OCI-LY7 (cell line): Measurements from ENCODE around the gene GPALPP1. TPM values are rescaled to one million over a fixed set of nuclear protein-coding genes. Genes with fewer than 3 reads are reported as not detected.
"Not testable (repeated sequence)": the region's sequence is repeated elsewhere in the genome, so short reads cannot be mapped to it uniquely, and the experiment has no call there.

ENCODE experiments used
- BruUV-seq: library from RNA; stranded (reverse); fragments of 400-500 nt; replicated peaks from 2 replicates; lab custom pipeline; 2021; lab: Mats Ljungman, UMichigan
- CTCF ChIA-PET: fragments of 300-600 bp; sonication (Branson Sonifier 250); formaldehyde crosslinking; loops from one replicate; lab custom pipeline; 2022; ENCODE audit warnings: antibody characterized with exemption; ENCODE audit not compliant: unreplicated experiment; lab: Charles Lee
- POLR2A ChIA-PET: fragments of 300-600 bp; sonication (Branson Sonifier 250); formaldehyde crosslinking; loops from one replicate; lab custom pipeline; 2022; ENCODE audit warnings: antibody characterized with exemption; lab: Charles Lee
- DNase-seq: peaks from one replicate; pipeline ENCODE4 v3.0.0-alpha.2; 2015; ENCODE audit warnings: low spot score
- H2AFZ ChIP-seq: fragments of 200-600 bp; sonication (generic), shearing (Covaris generic); 2 replicates; pipeline ENCODE4 v1.6.1; 2014; ENCODE audit warnings: mild to moderate bottlenecking, antibody characterized with exemption, low read length, moderate library complexity
- H3K27ac ChIP-seq: fragments of 200-600 bp; sonication (generic); 2 replicates; pipeline ENCODE4 v1.5.1; 2014; ENCODE audit warnings: mixed run types, low read depth, mild to moderate bottlenecking, moderate library complexity, low read length, inconsistent platforms; ENCODE audit not compliant: poor library complexity, severe bottlenecking
- H3K36me3 ChIP-seq: fragments of 200-600 bp; sonication (generic); 2 replicates; pipeline ENCODE4 v1.6.1; 2014; ENCODE audit warnings: mild to moderate bottlenecking, antibody characterized with exemption, low read length, moderate library complexity, mixed read lengths; ENCODE audit not compliant: insufficient read depth
- H3K4me1 ChIP-seq: fragments of 200-600 bp; sonication (generic); 2 replicates; pipeline ENCODE4 v1.5.1; 2014; ENCODE audit warnings: mild to moderate bottlenecking, low read length; ENCODE audit not compliant: insufficient read depth, poor library complexity, severe bottlenecking
- H3K4me2 ChIP-seq: fragments of 200-600 bp; sonication (generic); 2 replicates; pipeline ENCODE4 v1.6.1; 2014; ENCODE audit warnings: mild to moderate bottlenecking, low read length
- H3K4me3 ChIP-seq: fragments of 200-600 bp; sonication (generic); 2 replicates; pipeline ENCODE4 v1.5.1; 2014; ENCODE audit warnings: mild to moderate bottlenecking, low read depth, low read length; ENCODE audit not compliant: poor library complexity, severe bottlenecking
- H3K79me2 ChIP-seq: fragments of 200-600 bp; sonication (generic); 2 replicates; pipeline ENCODE4 v1.6.1; 2016; ENCODE audit warnings: low read depth, mild to moderate bottlenecking, low read length, moderate library complexity, mixed read lengths; ENCODE audit not compliant: insufficient read depth
- H3K9me2 ChIP-seq: fragments of 200-600 bp; sonication (generic); 2 replicates; pipeline ENCODE4 v1.6.1; 2016; ENCODE audit warnings: mild to moderate bottlenecking, low read length, mixed read lengths; ENCODE audit not compliant: insufficient read depth
- H3K9me3 ChIP-seq: fragments of 200-600 bp; sonication (generic); 2 replicates; pipeline ENCODE4 v1.6.1; 2014; ENCODE audit warnings: mild to moderate bottlenecking, mixed run types, low read length, mixed read lengths
- H4K20me1 ChIP-seq: fragments of 200-600 bp; sonication (generic); 2 replicates; pipeline ENCODE4 v1.6.1; 2014; ENCODE audit warnings: mild to moderate bottlenecking, antibody characterized with exemption, low read length, moderate library complexity, mixed read lengths; ENCODE audit not compliant: insufficient read depth
- CTCF ChIP-seq: fragments of 200-600 bp; sonication (generic); conservative IDR thresholded peaks from 2 replicates; pipeline ENCODE4 v1.5.1; 2014; ENCODE audit warnings: mild to moderate bottlenecking, antibody characterized with exemption, low read length, moderate library complexity, mixed read lengths
- EZH2phosphoT487 ChIP-seq: fragments of 200-600 bp; sonication (generic); IDR thresholded peaks from 2 replicates; pipeline ENCODE4 v1.6.1; 2018; ENCODE audit warnings: low read depth, borderline replicate concordance, mild to moderate bottlenecking, mixed run types, antibody characterized with exemption, low read length, moderate library complexity, mixed read lengths
- intact Hi-C: fragments of 100-400 bp; cut with micrococcal nuclease; formaldehyde crosslinking; loops from one replicate; pipeline ENCODE4 v1.10.0; 2022; ENCODE audit not compliant: unreplicated experiment
- total RNA-seq, 2 experiments: library from RNA; depleted of rRNA in 1 of 2; stranded (reverse); fragments of >200 nt in 1 of 2; shearing (Covaris generic) in 1 of 2; gene quantifications; 2 replicates each; pipeline ENCODE4 v1.2.3, GENCODE V29; 2014 to 2022

GPALPP1 gene
- total RNA-seq, 2 experiments from 2014 or later = 40.1 to 54.5 TPM

GRCh38 chr13:45015300-45015699 lies 26.0 kb downstream of the GPALPP1 start:
- Histone ChIP-seq H3K36me3 (peaks cover 61% of the 10 kb centered on the region), H3K27ac (no peak overlapping the region), H3K9me2 (no peaks in the 10 kb centered on the region), H3K9me3 (no peaks in the 10 kb centered on the region), H4K20me1 (no peaks in the 10 kb centered on the region), H3K4me1 (no peaks in the 10 kb centered on the region), H3K4me2 (no peak overlapping the region), H2AFZ (no peak overlapping the region), H3K4me3 (no peak overlapping the region), H3K79me2 (no peaks in the 10 kb centered on the region)
- TF ChIP-seq CTCF = no peak
- TF ChIP-seq EZH2phosphoT487 = no peak
- BruUV-seq = no TSS peak
- no peak for DNase-seq
- intact Hi-C loops = no loop called here
- POLR2A ChIA-PET = interaction anchor here (0.5 to 1.4 kb wide), 4 partner anchors 8 to 736 kb away, joined by 3 to 5 read pairs (median 4); no protein-coding TSS in a partner anchor
- CTCF ChIA-PET = no interaction called here

GRCh38 chr13:45016792-45017425 lies 27.6 kb downstream of the GPALPP1 start:
- TF ChIP-seq EZH2phosphoT487 (no peak), CTCF (no peak)
- no TSS peak for BruUV-seq
- H3K4me3 ChIP-seq = no peak overlapping the region

GRCh38 chr13:45019981-45020380 lies 30.6 kb downstream of the GPALPP1 start:
- CTCF ChIA-PET, H3K9me2 ChIP-seq, H3K4me3 ChIP-seq, H3K79me2 ChIP-seq, H3K9me3 ChIP-seq, DNase-seq, H3K4me1 ChIP-seq, intact Hi-C loops, H3K4me2 ChIP-seq, BruUV-seq, H4K20me1 ChIP-seq, H2AFZ ChIP-seq, H3K27ac ChIP-seq: not testable (repeated sequence)
- POLR2A ChIA-PET = interaction anchor here (0.6 kb wide), 1 partner anchor 51 kb away, joined by 3 read pairs; no protein-coding TSS in a partner anchor
- peaks cover 78% of the 10 kb centered on the region for H3K36me3 ChIP-seq

More at GRCh38 chr13:45016792-45017425, 27.6 kb downstream of the GPALPP1 start:
- Histone ChIP-seq H3K9me2 (no peaks in the 10 kb centered on the region), H4K20me1 (no peaks in the 10 kb centered on the region), H2AFZ (no peak overlapping the region), H3K79me2 (no peaks in the 10 kb centered on the region), H3K9me3 (no peaks in the 10 kb centered on the region), H3K27ac (no peak overlapping the region), H3K4me2 (no peak overlapping the region), H3K4me1 (no peaks in the 10 kb centered on the region), H3K36me3 (peaks cover 61% of the 10 kb centered on the region)
- intact Hi-C loops = no loop called here
- POLR2A ChIA-PET = interaction anchor here (0.9 kb wide), 1 partner anchor 11 kb away, joined by 3 read pairs; no protein-coding TSS in a partner anchor
- no peak for DNase-seq
- CTCF ChIA-PET = no interaction called here
